GM21737 (cell line): ENCODE data around the gene NMNAT2.
"Not testable (repeated sequence)": the region's sequence is repeated elsewhere in the genome, so short reads cannot be mapped to it uniquely, and the experiment has no call there.

Experiments used
- ATAC-seq: cut with Tn5 transposase; IDR thresholded peaks from one replicate; pipeline ENCODE4 v1.9.1; 2021; ENCODE audit warnings: mild to moderate bottlenecking, moderate library complexity; ENCODE audit not compliant: unreplicated experiment

NMNAT2 gene

GRCh38 chr1:183291216-183291762 lies 126.9 kb downstream of the NMNAT2 start:
- no peak for ATAC-seq

DNA sequence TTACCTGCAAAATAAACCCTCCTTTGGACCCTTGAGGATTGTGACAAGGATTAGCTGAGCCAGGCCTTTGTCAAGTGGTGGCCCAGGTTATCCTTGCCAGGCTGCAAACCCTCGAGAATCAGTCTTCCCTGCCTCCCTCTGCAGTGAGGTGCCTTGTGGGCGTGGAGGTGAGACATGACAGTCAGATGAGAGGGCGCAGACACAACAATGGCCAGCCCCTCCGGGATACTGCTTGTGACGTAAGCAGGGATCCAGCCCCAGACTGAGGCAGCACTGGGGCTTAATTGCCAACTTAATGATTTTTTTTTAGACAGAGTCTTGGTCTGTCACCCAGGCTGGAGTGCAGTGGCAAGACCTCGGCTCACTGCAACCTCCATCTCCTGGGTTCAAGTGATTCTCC lies 127.6 kb downstream of the NMNAT2 start:
- ATAC-seq: no peak

GRCh38 chr1:183289051-183289496 lies 129.1 kb downstream of the NMNAT2 start:
- no peak for ATAC-seq

- no peak for ATAC-seq
These were observed 129.6 kb downstream of the NMNAT2 start for GRCh38 chr1:183288583-183288982.

GRCh38 chr1:183287191-183287675 lies 130.9 kb downstream of the NMNAT2 start:
- no peak for ATAC-seq

- no peak for ATAC-seq
These were observed 132.4 kb downstream of the NMNAT2 start for GRCh38 chr1:183285746-183286145.

- ATAC-seq: no peak
These were observed 132.9 kb downstream of the NMNAT2 start for GRCh38 chr1:183285256-183285655.

- no peak for ATAC-seq
These were observed 134.1 kb downstream of the NMNAT2 start for GRCh38 chr1:183284086-183284485.

DNA sequence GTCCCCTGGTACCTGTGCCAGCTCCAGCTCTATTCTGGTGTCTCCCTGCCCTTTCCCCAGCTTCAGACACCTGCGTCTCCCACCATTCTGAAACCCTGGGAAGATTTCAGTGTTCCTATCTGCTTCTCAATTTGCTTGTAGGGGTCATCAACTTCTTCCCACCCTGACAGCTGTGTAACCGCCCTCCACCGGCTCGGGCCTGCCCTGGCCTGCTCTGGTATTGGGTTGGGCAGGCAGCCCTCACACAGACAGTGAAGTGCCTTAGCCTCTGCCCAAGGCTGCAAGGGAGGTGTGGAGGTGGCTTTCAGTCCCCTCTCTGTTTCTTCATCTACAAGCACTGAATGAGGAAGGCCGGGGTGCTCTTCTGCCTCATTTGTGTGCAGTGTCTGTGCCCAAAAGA lies 134.9 kb downstream of the NMNAT2 start:
- ATAC-seq: no peak

- ATAC-seq: no peak
These were observed 135.9 kb downstream of the NMNAT2 start for GRCh38 chr1:183282101-183282855.

- ATAC-seq: no peak
These were observed 136.6 kb downstream of the NMNAT2 start for GRCh38 chr1:183281553-183282091.

- ATAC-seq: no peak
These were observed 137.1 kb downstream of the NMNAT2 start for GRCh38 chr1:183281039-183281438.

- ATAC-seq: no peak
These were observed 138.3 kb downstream of the NMNAT2 start for GRCh38 chr1:183279835-183280234.

- no peak for ATAC-seq
These were observed 139.2 kb downstream of the NMNAT2 start for GRCh38 chr1:183278739-183279591.

GRCh38 chr1:183277821-183278738 lies 140.1 kb downstream of the NMNAT2 start:
- ATAC-seq: no peak

GRCh38 chr1:183276386-183277080 lies 141.6 kb downstream of the NMNAT2 start:
- no peak for ATAC-seq

DNA sequence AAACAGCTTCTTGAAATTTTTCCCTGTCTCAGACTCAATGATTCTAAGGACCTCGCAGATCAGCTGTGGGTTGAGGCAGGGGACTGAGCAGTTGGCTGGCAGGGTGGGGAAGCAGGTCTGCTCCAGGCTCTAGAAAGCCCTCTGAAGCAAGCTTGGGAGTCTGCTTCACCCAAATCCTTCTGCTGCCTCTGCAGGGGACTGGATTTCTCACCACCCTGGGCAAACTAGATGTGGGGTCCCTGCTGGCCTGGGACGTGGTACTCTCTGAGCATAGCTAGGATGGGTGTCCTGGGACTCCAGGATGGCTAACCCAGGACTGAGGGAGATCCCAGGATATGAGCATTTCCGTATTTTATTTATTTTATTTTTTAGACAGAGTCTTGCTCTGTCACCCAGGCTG lies 142.9 kb downstream of the NMNAT2 start:
- no peak for ATAC-seq

- ATAC-seq: no peak
These were observed 143.3 kb downstream of the NMNAT2 start for GRCh38 chr1:183274836-183275235.

DNA sequence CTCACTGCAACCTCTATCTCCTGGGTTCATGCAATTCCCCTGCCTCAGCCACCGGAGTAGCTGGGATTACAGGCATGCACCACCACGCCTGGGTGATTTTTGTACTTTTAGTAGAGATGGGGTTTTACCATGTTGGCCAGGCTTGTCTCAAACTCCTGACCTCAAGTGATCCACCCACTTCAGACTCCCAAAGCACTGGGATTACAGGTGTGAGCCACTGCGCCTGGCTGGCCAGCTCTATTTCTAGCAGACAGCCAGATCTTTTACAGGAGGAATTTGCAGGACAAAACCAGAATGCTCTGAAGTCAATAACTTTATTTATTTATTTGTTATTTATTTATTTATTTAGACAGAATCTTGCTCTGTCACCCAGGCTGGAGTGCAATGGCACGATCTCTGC lies 144.2 kb downstream of the NMNAT2 start:
- not testable (repeated sequence) for ATAC-seq

DNA sequence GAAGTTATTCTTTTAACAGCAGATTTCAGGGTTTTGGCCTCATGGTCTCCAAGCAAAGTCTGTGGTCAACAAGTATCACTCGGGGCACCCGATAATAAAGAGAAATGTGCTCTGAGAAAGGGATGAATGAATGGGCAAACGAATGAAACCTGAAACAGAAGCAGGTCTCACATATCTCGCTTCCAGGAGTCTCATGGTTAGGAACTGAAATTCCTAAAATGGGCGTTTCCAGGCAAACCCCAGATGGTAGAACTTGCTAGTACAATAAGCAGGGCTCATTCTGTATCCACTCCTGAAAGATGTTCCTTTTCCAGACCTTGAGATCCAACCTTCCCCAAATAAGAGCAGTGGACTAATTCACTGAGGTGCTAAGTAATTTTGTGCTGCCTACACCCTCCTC lies 144.9 kb downstream of the NMNAT2 start:
- no peak for ATAC-seq
